DMS53 treated with DMSO at 0.1 percent for 48 hours (cell line): ENCODE results near the gene DDX41.
"Not testable (repeated sequence)": the region's sequence is repeated elsewhere in the genome, so short reads cannot be mapped to it uniquely, and the experiment has no call there.

Source experiments
- DNase-seq: peaks from one replicate; lab custom pipeline; 2025; ENCODE audit not compliant: unreplicated experiment; lab: John Stamatoyannopoulos, UW

Gene DDX41

DNA sequence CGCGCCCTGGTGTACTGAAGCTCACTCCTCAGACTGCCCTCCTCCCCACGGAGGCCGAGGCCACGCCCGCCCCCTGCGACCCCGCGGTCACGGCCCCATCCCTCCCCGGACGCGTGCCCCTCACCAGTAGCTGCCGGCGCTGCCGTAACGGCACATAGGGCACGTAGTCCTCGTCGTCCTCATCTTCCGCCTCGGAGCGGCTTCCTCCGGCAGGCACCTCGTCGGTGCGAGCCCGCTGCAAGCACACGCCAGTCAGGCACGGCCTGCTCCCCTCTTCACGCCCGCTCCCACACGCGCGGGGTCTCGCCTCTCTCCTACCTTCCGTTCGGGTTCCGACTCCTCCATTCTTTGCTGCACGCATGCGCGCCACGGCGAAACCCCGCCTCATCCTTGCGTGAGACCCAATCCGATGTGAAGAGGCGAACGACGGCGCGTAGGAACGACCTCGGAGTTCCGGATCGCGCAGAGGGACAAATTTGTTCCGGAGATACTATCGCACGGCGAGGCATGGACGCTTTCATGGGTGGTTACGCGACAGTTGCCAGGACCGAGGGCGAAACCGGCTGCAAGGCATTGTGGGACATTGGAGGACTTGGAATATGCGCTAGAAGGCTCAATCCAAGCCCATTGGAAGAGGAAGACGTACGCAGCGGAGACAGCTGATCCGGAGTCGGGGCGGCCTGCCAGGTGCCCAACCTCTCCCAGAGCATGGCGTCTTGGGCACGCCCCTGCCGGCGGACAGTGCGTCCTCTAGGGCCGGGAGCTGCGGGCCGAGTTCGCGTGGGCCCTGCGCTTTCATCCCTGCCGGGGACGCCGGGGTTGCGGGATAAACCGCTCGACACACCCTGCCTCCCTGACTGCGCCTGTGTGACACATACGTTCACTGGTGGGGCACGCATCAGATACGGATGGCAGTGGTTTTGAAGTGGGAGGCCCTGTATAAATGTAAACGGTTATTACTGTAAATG is at the start of gene DDX41:
DDX41 (minus strand) TSS at position 361 of the 968 bp plus-strand sequence; CDS start at position 345, 16 bp downstream.
- peak; percentile 98 for DNase-seq

GRCh38 chr5:177565046-177565445 is 48.3 kb upstream of the DDX41 start:
- no peak for DNase-seq

DNA sequence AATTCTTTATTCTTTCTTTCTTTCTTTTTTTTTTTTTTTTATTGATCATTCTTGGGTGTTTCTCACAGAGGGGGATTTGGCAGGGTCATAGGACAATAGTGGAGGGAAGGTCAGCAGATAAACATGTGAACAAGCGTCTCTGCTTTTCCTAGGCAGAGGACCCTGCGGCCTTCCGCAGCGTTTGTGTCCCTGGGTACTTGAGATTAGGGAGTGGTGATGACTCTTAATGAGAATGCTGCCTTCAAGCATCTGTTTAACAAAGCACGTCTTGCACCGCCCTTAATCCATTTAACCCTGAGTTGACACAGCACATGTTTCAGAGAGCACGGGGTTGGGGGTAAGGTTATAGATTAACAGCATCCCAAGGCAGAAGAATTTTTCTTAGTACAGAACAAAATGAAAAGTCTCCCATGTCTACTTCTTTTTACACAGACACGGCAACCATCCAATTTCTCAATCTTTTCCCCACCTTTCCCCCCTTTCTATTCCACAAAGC is 42.7 kb upstream of the DDX41 start:
- DNase-seq = not testable (repeated sequence)

DNA sequence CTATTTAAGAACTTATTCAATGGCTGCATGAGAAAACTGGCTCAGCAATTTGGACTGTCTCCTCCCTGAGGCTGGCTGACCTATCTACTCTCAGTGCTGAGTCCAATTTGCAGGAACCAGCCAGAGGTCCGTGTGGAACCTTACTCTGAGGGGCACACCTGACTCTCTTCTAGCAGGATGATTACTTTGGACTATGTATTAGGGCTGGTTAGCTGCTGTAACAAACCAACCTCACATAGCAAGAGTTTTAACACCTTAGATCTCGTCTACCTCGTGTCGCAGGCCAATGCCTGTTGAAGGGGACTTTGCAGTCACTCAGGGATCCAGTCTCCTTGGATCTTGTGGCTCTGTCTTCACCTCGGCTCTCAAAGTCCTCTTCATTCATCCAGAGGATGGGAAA is 41.0 kb upstream of the DDX41 start:
- DNase-seq = no peak

DNA sequence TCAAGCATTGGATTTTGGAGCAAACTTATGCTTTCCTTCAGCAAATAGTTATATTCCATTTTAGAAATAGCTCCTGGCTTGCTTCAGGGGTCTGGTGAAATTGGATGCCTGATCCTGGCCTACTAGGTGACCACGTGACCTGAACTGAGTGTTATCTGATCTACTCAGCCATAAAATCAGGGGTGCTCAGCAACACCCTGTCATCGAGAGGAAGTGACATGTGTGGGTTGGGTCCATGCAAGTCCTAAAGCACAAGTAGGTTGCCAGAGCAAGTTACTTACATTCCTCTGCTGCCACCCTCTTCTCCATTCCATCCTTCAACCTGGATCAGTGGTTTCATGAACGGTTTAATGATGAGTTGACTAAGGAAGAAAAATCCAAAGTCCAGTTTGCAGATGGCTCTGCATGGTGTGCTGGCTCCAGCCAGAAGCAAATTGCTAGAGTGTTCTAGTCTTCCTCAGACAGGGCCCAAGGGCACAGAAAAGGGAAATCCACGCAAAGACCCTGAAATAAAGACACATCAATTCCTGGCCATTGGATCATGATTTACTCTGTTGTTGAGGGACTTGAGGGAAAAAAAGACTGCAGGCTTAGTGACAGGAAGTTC is 40.4 kb upstream of the DDX41 start:
- DNase-seq = no peak

DNA sequence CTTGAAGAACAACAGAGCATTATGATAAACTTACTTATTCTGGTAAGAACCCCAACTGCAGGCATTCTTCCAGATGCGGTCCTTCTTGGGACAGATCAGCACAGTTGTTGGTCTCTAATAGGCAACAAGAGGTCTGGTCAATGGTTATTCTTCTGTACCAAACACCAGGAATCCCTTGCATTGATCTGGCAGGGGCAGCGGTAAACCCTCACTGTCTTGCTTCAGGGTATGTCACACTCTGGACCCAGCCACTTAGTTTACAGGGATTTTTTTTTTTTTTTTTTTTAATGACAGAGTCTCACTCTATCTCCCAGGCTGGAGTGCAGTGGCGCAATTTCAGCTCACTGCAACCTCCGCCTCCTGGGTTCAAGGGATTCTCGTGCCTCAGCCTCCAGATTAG is 38.9 kb upstream of the DDX41 start:
- no peak for DNase-seq

DNA sequence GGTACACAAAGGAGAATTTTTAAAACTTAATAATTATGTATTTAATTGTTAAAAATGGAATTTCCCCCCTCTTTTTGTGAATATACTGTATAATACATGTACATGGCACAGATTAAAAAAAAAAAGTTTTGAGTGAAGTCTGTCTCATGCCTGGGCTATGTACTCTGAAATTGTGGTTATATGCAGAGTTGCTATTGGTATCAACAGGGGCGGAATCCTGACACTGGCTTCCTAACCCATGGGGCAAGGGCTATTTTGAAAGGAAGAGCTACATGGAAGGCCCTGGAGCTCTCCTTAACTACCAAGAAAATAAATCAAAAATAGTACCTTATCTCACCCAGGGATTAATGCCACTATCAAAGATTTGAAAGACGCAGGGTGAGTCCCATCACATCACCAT is 38.5 kb upstream of the DDX41 start:
- DNase-seq = no peak

- peak; percentile 78 for DNase-seq
Measured at GRCh38 chr5:177554474-177555111, 37.8 kb upstream of the DDX41 start, which contains the start of gene FAM193B. FAM193B (minus strand) TSS chr5:177554563; CDS start chr5:177554458, 105 bp downstream.

- no peak for DNase-seq
Measured at GRCh38 chr5:177553671-177554429, 37.1 kb upstream of the DDX41 start.

DNA sequence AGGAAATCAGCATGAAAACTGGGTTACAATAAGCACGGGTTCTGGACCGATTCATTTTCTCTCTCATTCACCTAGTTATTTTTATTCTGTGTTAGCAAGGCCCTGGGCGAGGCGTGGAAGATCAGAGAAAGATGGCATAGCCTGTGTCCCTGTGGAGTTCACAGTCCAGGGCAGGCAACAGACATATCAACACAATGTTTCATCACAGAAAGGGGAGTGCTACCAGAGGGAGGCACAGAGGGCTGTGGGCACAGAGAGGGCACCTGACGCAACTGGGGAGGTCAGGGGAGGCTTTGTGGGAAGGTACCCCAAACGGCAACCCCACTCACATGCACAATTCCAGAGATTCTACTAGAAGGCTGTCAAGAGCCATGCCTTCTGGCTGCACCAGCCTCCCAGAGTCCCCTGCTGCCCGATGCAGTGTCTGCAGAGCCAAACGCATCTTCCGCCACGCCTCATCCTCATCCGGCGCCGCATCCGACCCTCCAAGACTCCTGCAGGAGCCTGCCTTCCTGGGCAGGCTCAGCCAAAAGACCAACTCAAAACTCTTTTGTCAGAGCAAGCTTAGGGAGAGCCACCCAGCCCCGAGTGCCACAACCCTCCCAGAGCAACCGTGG is 36.2 kb upstream of the DDX41 start:
- DNase-seq = no peak

DNA sequence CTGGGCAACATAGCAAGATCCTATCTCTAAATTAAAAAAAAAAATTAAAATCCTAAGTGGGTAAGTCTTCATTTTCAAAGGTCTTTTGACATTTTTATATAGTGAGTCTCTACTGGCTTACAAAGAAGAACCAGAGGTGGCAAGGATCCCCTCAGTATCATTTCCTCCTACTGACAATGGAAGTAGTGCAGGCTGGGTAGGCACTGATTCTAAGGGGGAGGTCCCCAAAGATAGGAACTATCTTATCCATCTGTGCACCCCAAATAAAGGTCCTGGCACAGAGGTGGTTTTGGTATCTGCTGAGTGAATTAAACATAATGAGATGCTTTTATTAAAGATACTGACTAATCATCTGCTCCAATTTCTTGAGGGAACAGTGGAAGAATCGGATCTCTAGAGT is 33.4 kb upstream of the DDX41 start:
- no peak for DNase-seq

DNA sequence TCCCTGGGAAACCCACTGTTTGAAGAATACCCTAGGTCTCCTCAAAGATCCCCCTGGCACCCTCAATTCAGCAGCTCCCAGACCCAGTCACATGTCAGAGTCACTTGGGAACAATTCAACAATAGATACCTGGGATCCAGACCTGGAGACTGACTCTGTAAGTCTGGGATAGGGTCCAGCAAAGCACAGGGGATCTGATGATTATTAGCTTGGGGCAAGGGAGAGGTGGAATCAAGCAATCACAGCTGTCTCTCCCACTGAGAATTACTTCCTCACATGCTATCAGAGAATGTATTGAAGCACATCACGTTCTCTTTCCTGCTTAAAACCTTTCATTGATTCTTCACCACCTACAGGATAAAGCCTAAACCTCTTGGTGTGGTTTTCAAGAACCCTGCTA is 31.7 kb upstream of the DDX41 start:
- no peak for DNase-seq

DNA sequence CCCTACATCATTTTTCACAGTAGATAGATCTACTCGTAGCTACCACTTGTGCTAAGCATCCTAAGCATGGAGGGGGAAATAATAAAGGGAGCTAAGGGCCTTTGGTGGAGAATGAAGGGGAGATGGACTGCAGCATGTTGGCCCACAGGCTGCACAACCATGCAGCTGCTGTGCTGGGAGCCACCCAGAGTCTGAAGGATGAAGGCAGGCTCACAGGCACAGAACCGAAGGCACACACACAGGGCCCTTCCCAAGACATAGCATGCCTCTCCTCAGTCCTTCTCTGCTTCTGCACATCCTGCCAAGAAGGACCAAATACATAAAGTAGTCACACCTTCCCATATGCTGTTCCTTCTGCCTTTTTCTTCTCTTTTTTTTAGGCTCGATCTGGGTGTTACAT is 31.0 kb upstream of the DDX41 start:
- DNase-seq = no peak

DNA sequence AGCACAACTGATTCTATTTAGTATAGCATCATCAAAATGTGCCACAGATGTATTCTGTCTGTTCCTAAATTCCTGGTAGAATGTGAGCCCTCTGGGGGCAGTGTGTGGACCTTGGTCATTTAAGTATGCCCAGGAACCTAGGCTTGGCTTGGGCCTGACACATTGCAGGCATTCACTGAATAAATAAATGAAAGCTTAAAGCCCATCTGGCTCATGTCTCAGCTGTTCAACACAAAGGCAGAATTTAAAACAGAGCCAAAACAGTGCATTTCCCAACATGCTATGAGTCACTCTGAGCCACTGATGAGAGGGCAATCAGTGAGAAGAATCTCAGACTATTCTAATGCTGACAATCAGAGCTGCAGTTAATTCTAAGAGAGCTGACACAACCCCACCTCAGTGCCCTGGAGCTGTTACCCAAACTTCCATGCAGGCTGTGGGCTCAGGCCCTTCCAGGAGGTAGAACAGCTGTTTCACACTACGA is 29.5 kb upstream of the DDX41 start:
- DNase-seq = peak; percentile 1

DNA sequence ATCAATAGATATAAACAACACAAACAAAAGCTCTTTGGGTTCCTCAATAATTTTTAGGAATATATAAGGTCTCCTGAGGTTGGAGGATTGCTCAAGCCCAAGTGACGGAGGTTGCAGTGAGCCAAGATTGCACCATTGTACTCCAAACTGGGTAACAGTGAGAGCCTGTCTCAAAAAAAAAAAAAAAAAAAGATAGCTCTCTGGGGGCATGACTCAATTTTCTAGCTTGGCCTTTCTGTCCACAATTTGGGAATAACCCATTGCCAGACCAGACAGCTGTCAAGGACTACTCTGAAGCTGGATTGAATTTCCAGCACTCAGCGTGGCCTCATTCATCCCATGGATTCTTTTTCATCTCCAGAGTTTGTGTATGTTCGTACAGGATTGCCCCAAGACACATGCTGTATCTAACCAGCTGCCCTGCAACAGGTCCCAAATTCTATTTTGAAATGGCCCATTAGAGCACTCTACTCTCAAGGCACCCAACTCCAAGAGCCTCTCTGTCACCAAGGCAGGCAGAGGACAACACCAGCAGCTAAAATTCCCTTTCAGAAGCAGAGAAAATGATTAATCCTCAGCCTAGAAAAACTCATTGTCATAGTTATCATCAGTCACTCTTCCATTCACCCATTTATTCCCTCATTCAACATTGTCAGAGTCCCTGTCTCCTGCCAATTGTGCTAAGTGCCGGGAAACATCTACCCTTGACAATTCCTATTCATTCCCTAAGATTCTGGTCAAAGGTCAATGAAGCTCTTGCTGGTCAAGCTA is 28.9 kb upstream of the DDX41 start:
- DNase-seq = no peak

DNA sequence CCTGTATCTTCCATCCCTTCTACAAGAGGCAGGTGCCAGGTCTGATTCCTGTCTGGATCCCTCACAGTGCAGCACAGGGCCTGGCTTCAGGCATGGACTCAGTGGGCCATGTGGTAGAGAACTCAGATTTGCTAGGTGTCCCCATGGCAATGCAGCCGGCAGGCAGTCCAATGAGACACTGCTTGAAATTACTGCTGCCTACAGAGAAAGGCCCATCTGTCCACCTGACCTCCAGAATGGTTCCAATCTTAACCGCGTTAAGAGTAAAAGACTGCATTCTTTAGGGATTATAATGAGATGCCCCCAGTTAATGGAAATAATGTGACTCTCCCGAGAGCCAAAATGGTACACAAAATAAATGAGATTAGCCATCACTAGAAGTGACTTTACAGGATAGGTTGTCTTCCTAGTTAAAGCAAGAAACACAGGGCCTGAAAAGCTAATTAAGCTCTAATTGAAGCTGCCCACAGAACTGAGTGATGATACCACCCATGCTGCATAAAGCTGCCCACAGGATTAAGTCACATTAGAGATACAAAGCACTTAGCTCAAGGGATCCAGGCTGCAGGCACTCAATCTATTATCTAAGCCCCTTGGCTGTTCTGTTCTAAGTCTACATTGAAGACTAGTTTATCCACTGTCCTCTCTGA is 26.2 kb upstream of the DDX41 start:
- DNase-seq = no peak

- DNase-seq = no peak
Measured at GRCh38 chr5:177540438-177540837, 23.7 kb upstream of the DDX41 start.

DNA sequence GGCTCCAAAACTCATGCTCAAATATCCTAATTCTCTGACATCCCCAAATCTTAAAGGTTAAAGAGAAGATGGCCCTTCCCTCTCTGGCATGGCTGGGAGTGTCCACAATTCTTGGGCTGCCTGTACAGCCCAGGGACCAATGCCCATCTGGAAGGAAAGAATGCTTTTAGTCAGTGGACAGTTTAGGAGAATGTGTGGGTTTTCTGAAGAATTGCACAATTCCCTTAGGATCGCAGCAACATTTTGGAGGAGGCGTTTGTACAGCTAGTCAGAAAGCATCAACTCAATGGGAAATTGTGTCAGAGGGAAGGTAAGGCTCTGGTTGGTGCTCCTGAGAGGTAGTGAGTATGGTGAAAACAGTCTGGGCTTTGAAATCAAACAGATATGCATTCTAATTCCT is 22.6 kb upstream of the DDX41 start:
- no peak for DNase-seq

- no peak for DNase-seq
Measured at GRCh38 chr5:177538876-177539275, 22.1 kb upstream of the DDX41 start.
